Endothelial cell of coronary artery (primary cell): Measurements from ENCODE around the gene SNX9. TPM values are rescaled to one million over a fixed set of nuclear protein-coding genes. Genes with fewer than 3 reads are reported as not detected.

Experiments used
- total RNA-seq: library from RNA; depleted of rRNA; stranded (reverse); fragments of >200 nt; gene quantifications from 2 replicates; pipeline ENCODE4 v1.2.3, GENCODE V29; 2014

SNX9 gene
- 32.3 and 33.2 TPM in 2 replicates for total RNA-seq

DNA sequence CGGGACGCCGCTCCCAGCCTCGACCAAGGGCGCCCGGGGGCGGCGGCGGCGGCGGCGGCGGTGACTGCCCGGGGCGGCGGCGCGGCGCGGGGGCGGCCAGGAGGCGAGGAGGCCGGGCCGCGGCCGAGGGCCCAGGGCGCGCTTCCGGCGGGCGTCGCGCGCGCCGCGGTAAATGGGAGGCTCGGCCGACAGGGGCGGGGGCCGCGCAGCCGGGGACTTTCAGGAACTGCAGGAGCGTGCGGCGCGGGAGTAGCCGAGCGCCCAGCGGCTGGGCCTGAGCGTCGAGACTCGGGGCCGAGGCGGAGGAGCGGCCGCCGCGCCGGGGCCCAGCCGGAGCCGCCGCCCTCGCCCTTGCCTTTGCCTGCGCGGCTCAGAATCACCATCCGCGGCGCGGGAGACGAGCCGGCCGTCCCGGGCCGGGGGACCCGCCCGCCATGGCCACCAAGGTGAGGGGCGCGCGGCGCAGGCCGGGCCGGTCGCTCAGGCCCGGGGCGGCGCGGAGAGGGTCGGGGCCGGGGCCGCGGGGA, at the start of gene SNX9:
TSS of gene SNX9 (plus strand) at position 246 of the 527 bp plus-strand sequence. CDS start at position 435, 189 bp downstream.

GRCh38 chr6:157981395-157982101, 158.5 kb downstream of the SNX9 start, which contains the start of gene SYNJ2:
TSS of gene SYNJ2 (plus strand) at chr6:157981863. CDS start at chr6:157981962, 99 bp downstream.

Other genes with a start within 250 kb of the SNX9 start
- gene SYNJ2, start 158.6 kb downstream of the SNX9 start, total RNA-seq: 60.3 and 77.1 TPM in 2 replicates